HG02970 (cell line): ENCODE results near the gene SERTAD4.

Source experiments
- ATAC-seq: cut with Tn5 transposase; IDR thresholded peaks from one replicate; pipeline ENCODE4 v1.9.1; 2021; ENCODE audit warnings: mild to moderate bottlenecking, moderate library complexity, moderate number of reproducible peaks; ENCODE audit not compliant: unreplicated experiment, low FRiP score

SERTAD4 gene

GRCh38 chr1:210231846-210232510 lies 618 bp upstream of the SERTAD4 start:
- ATAC-seq: no peak

DNA sequence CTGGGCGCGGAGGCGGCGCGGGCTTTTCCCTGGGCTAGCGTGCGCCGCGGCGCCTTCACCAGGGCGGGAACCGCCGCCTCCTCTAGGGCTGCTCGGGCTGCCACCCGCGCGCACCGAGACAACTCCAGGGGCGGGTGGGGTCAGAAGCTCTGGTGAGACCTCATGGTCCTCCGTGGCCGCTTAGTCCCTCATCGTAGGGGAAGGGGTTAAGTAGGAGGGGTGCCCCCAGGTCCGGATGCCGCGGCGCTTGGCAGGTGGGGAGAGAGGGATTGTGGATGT lies 559 bp downstream of the SERTAD4 start:
- no peak for ATAC-seq

- no peak for ATAC-seq
Observed at GRCh38 chr1:210233495-210234328, 1.1 kb downstream of the SERTAD4 start.

GRCh38 chr1:210234329-210234757 lies 1.7 kb downstream of the SERTAD4 start:
- ATAC-seq: no peak

DNA sequence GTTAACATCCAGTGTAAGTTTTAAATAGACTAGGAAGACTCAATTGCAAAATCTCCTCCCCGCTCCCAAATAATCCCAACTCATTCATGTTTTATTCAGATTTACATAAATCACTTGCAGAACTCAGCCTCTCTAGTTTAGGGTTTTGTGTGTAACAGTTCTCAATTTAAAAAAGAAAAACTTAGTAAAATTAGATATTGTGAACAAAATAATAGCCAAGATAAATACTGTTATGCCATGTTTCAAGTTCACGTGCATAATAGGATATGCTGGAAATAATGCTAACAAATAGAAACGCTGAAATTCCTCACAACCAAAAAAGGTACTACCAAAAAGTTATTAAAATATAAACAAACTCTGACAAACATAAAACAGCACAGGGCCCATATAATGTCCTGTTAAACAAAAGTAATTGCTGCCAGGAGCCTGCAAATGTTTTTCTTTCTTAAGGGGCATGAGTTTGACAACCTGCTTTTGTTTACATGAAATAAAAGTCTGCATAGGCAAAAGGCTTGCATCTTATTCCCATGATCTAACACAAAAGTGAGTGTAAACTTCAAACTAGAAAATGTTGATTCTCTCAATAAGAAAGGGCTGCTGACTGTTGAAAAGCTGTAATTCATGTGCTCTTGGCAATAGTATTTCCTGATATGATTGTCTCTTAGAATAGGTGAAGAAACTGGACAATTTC lies 2.9 kb downstream of the SERTAD4 start:
- no peak for ATAC-seq

- no peak for ATAC-seq
Observed at GRCh38 chr1:210236386-210236839, 3.8 kb downstream of the SERTAD4 start.

- ATAC-seq: no peak
Observed at GRCh38 chr1:210236840-210237409, 4.3 kb downstream of the SERTAD4 start.

DNA sequence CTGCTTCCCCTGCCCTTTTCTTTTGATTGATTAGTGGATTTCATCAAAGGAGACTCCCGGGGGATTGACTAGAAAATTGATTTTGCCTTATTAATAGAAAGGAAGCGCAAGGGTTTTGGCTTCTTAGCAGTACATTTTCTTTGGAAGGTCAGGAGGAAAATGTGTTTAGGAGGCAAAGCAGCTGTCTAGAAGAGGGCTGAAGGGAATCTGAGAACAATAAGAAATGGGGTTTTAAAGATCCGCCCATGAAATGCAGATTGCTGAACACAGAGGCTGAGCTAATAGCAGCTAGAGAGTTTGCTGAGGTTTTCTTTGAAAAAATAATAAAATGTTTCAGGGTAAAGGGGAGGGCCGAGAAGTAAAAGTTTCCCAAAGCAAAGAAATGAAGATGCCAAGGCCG lies 4.9 kb downstream of the SERTAD4 start:
- no peak for ATAC-seq

- ATAC-seq: no peak
Observed at GRCh38 chr1:210237981-210238380, 5.4 kb downstream of the SERTAD4 start.

DNA sequence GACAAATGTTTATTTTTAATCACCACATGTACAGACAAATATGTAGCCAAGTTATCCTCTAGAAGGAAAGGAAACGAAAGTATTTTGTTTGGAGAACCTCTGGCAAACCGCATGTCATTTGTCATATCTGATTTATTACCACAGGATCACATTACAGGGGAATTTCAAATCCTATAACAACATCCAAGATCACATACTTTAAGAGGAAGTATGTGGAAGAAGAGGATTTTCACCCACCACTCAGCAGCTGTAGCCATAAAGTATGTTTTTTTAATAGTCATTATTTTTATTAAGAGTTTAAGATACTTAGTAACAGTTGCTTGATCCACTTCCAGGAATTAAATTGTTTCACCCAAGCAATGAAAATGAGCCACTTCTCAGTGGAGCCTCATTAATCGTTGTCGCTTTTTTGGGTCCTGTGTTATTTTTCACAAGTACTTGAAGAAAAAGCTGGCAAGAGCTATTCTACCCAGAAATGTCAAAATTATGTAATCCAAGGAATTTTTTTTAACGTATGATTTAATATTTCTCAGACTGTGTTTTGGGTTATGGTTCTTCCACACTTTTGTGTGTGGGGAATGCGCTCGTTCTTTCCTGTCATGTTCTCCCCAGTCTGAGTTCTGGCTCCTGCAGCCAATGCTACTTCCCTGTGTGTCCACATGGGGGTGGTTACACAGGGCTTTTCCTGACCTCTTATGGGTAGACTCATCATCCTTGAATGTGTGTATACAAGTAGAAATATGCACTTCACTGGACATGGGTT lies 6.9 kb downstream of the SERTAD4 start:
- no peak for ATAC-seq

DNA sequence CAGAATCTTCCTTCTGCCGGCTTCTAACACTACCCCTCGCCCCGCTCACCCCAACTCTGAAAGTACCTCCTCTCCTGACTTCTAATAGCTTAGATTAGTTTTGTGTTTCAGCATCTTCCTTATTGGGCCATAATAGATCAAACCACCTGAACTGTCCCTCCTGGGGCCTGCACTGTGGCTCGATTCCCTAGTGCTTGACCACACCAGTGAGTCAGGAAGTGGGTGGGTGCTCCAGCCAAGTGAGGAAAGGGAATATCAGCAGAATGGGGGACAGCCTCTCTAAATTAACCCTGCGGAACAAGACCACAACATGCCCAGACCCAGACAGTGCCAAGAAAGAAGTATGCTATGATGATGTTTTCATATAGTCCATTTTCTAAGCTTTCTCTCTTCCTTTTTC lies 8.5 kb downstream of the SERTAD4 start:
- no peak for ATAC-seq

DNA sequence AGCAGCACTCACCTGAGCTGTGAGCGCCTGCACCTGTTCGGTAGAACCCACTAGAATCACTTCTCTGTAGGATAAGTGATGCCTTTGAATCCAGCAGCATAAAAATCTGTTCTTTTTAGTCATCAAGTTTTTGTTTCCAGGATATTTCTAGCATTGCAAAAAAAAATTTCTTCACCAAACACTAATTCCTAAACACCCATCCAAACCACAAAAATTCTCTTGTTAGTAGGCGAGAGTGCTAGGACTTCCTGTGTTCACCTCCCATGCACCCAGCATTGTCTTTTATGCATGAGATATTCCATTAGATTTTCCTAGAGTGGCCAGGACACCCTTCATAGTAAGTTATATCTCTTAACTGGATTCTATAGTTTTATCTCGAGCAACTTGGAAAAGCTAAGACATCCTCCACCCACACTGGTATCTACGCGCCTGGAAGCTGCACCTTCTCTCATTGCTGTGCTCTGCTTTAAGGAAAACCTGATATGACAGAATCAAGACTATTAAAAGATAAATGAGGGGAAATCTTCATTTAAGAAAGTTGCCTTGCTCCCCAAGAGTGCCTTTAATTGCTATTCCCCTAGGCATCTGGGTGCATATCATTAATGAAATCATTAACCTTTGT lies 12.3 kb downstream of the SERTAD4 start:
- ATAC-seq: no peak

DNA sequence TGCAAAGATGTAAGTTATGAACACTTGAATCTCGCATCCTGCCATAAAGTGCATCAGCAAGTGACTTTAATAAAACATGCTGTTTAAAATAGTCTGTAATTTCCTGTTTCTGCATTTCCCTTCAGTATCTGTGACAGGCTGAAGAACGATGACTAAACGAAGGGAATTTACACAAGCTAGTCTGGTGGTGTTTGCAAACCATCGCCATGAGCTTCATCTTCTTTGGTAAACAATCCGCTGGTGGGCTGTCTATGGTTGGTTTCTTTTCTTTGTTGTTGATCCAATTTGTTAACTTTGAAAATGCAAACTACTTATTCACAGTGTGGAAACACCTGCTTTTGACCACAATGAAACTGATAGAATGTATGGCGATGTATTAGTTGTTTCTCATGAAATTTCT lies 13.9 kb downstream of the SERTAD4 start:
- ATAC-seq: peak; percentile 56

DNA sequence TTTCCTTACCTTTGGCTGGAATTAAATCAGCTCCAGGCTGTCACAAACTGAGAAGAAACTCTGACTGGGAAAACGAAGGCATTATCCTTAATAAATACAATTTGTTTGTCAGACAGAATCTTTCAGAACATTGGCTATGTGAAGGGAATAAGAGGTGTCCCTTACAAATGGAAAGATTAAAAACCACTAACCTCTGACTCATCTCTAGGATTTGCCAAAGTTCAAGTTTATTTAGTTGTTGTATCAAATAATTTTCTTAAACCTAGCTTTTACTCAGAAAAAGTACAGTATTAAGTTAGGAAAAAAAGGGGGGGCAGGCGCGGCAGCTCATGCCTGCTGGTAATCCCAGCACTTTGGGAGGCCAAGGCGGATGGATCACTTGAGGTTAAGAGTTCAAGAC lies 15.7 kb downstream of the SERTAD4 start:
- ATAC-seq: no peak

GRCh38 chr1:210250665-210250997 lies 18.0 kb downstream of the SERTAD4 start:
- no peak for ATAC-seq

DNA sequence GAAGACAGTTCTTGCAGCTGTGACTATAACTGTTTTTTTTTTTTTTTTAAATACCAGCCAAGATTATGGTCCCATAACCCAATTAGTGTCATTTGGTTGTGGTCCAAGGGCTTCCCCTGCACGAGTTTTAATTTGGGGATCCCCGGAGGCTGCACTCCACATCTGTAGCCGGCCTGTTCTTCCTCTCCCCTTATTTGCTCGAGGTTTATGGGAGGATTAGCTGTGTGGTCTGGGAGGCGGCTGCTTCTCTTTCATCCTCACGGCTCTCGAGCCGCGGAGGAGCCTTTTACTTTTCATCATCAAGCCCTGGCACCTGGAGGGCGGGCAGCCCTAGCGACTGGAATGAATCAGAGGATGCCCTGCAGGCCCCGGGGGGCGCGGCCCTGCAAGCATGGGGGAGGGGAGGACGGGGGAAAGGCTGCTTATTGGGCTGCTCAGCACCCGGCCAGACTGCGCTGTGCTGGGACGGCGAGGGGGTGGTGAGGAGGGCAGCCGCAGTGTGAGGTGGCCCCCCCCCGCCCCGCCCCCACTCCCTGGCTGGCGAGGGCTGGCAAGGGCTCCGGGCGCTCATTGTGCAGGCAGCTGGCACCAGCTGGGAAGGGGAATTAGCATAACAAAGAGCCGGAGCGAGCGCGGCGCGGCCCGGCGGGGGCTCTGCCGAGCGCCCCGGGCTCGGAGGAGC lies 18.5 kb downstream of the SERTAD4 start:
- no peak for ATAC-seq

- no peak for ATAC-seq
Observed at GRCh38 chr1:210251680-210252490, 19.3 kb downstream of the SERTAD4 start.

- no peak for ATAC-seq
Observed at GRCh38 chr1:210252621-210253051, 20.0 kb downstream of the SERTAD4 start.

GRCh38 chr1:210254298-210254697 lies 21.7 kb downstream of the SERTAD4 start:
- ATAC-seq: no peak
